Endothelial cell of umbilical vein (primary cell): ENCODE results near the gene NR4A3. TPM values are rescaled to one million over a fixed set of nuclear protein-coding genes. Genes with fewer than 3 reads are reported as not detected.

ENCODE experiments used
- BruUV-seq: library from RNA; stranded (reverse); fragments of 400-500 nt; replicated peaks from 2 replicates; lab custom pipeline; 2021; lab: Mats Ljungman, UMichigan
- CTCF ChIA-PET: fragments of 300-600, 350-600 bp; sonication (Branson Sonifier 250); formaldehyde crosslinking; loops from one replicate; lab custom pipeline; 2021; ENCODE audit warnings: antibody characterized with exemption, inconsistent platforms; lab: Charles Lee
- POLR2A ChIA-PET: fragments of 300-600, 350-600 bp; sonication (Branson Sonifier 250); formaldehyde crosslinking; loops from one replicate; lab custom pipeline; 2021; ENCODE audit warnings: antibody characterized with exemption, inconsistent platforms; lab: Charles Lee
- DNase-seq: peaks from one replicate; pipeline ENCODE4 v3.0.0-alpha.2; 2011; ENCODE audit warnings: low read depth, low spot score
- FAIRE-seq: peaks from 2 replicates; lab custom pipeline; 2011; peaks lifted over from hg19 to GRCh38; lab: Jason Lieb, UNC
- H2AFZ ChIP-seq: 2 replicates; pipeline ENCODE4 v1.6.0; 2012; ENCODE audit warnings: low read depth, low read length, control low read depth, inconsistent platforms
- H3K27ac ChIP-seq: 2 replicates; pipeline ENCODE4 v1.5.1; 2011; ENCODE audit warnings: low read depth, mild to moderate bottlenecking, control low read depth, low read length, moderate library complexity; ENCODE audit not compliant: insufficient read depth
- H3K27me3 ChIP-seq, 2 experiments: 2 replicates each; pipeline versions ENCODE4 v1.6.0 to v1.6.1; 2011; ENCODE audit warnings: low read length in 2 of 2, mixed read lengths in 1 of 2; ENCODE audit not compliant: control insufficient read depth in 2 of 2, insufficient read depth in 2 of 2
- H3K36me3 ChIP-seq, 2 experiments: 2 replicates in 1 of 2; 3 replicates in 1 of 2; pipeline ENCODE4 v1.5.1; 2011; ENCODE audit warnings: low read length in 2 of 2, mild to moderate bottlenecking in 1 of 2, moderate library complexity in 1 of 2; ENCODE audit not compliant: control insufficient read depth in 2 of 2, insufficient read depth in 2 of 2; ENCODE audit errors: extremely low read depth in 1 of 2
- H3K4me1 ChIP-seq: 3 replicates; pipeline ENCODE4 v1.5.1; 2011; ENCODE audit warnings: mild to moderate bottlenecking, low read length; ENCODE audit not compliant: control insufficient read depth, insufficient read depth; ENCODE audit errors: extremely low read depth
- H3K4me2 ChIP-seq: 2 replicates; pipeline ENCODE4 v1.6.1; 2011; ENCODE audit warnings: low read length, control low read depth, mixed read lengths; ENCODE audit not compliant: insufficient read depth
- H3K4me3 ChIP-seq, 3 experiments: fragments of 200-600 bp in 1 of 3; sonication (generic), shearing (Covaris generic) in 1 of 3; replicated peaks in 1 of 3; 2 replicates each; pipeline ENCODE4 v1.5.1; 2011 to 2016; ENCODE audit warnings: control low read depth in 3 of 3, low read length in 3 of 3, mild to moderate bottlenecking in 2 of 3, inconsistent platforms in 1 of 3, low read depth in 1 of 3, moderate library complexity in 1 of 3; ENCODE audit not compliant: insufficient read depth in 1 of 3
- H3K79me2 ChIP-seq: 2 replicates; pipeline ENCODE4 v1.6.0; 2012; ENCODE audit warnings: low read length, inconsistent platforms; ENCODE audit not compliant: control insufficient read depth, insufficient read depth
- H3K9ac ChIP-seq: replicated peaks from 2 replicates; pipeline ENCODE3; 2011; ENCODE audit warnings: low read length, control low read depth; ENCODE audit not compliant: insufficient read depth; ENCODE audit errors: extremely low read depth
- H3K9me1 ChIP-seq: replicated peaks from 3 replicates; pipeline ENCODE4 v1.6.0; 2011; ENCODE audit warnings: mild to moderate bottlenecking, low read length; ENCODE audit not compliant: control insufficient read depth, insufficient read depth; ENCODE audit errors: extremely low read depth
- H3K9me3 ChIP-seq: replicated peaks from 2 replicates; pipeline ENCODE4 v1.5.1; 2012; ENCODE audit warnings: low read length, inconsistent platforms; ENCODE audit not compliant: control insufficient read depth, insufficient read depth
- H4K20me1 ChIP-seq: replicated peaks from 2 replicates; pipeline ENCODE3; 2011; ENCODE audit warnings: mild to moderate bottlenecking, low read length; ENCODE audit not compliant: control insufficient read depth, insufficient read depth; ENCODE audit errors: extremely low read depth
- EZH2 ChIP-seq: IDR thresholded peaks from 2 replicates; pipeline ENCODE4 v1.6.1; 2012; ENCODE audit warnings: borderline replicate concordance, low read depth, mild to moderate bottlenecking, moderate library complexity, low read length, inconsistent platforms; ENCODE audit not compliant: severe bottlenecking
- FOS ChIP-seq: IDR thresholded peaks from 2 replicates; pipeline ENCODE4 v1.6.1; 2011; ENCODE audit warnings: mild to moderate bottlenecking, low read length, moderate library complexity, borderline replicate concordance; ENCODE audit not compliant: insufficient read depth
- GATA2 ChIP-seq: IDR thresholded peaks from 2 replicates; pipeline ENCODE4 v1.7.0; 2011; ENCODE audit warnings: low read depth, mild to moderate bottlenecking, moderate library complexity, mixed read lengths, low read length; ENCODE audit not compliant: insufficient read length, insufficient read depth
- JUN ChIP-seq: IDR thresholded peaks from 2 replicates; pipeline ENCODE4 v1.6.1; 2011; ENCODE audit warnings: borderline replicate concordance, low read depth; ENCODE audit not compliant: insufficient read length, insufficient read depth
- MYC ChIP-seq: IDR thresholded peaks from one replicate; pipeline ENCODE4 v1.6.1; 2011; ENCODE audit warnings: mild to moderate bottlenecking, low read depth, low read length
- POLR2A ChIP-seq: IDR thresholded peaks from 2 replicates; pipeline ENCODE4 v1.6.1; 2012; ENCODE audit warnings: low read depth, mild to moderate bottlenecking, control low read depth, low read length
- POLR2AphosphoS5 ChIP-seq: IDR thresholded peaks from 2 replicates; pipeline ENCODE4 v1.6.1; 2012; ENCODE audit warnings: low read depth, mild to moderate bottlenecking, control low read depth, low read length, moderate library complexity; ENCODE audit not compliant: insufficient read depth
- dilution Hi-C: fragments of 300-500 bp; cut with MboI; formaldehyde crosslinking; loops from one replicate; pipeline ENCODE4 v1.15.0; 2019; ENCODE audit warnings: low sequenced_read_pairs; ENCODE audit not compliant: extremely low pct_ligation_motif_present
- intact Hi-C: fragments of 100-400 bp; cut with micrococcal nuclease; formaldehyde crosslinking; loops from one replicate; pipeline ENCODE4 v1.10.0; 2022
- polyA plus RNA-seq, 4 experiments: library from polyadenylated mRNA; depleted of rRNA in 3 of 4; stranded (reverse) in 3 of 4; unstranded in 1 of 4; fragments of >200 nt; gene quantifications; 2 replicates each; pipeline versions ENCODE4 v1.2.1 to v1.2.3, GENCODE V29; 2011 to 2012; ENCODE audit warnings: missing spikeins in 1 of 4
- total RNA-seq: library from RNA; stranded (reverse); gene quantifications from 2 replicates; pipeline ENCODE4 v1.2.3, GENCODE V29; 2021
- TF ChIP-seq, protein P1 (sequence below), 2 donors: IDR thresholded peaks; 1 replicate in 1 of 2; 2 replicates in 1 of 2; pipeline ENCODE4 v1.5.1; 2011; ENCODE audit warnings: low read length in 2 of 2, mild to moderate bottlenecking in 2 of 2, moderate library complexity in 2 of 2, control low read depth in 1 of 2, inconsistent platforms in 1 of 2, low read depth in 1 of 2; ENCODE audit not compliant: insufficient read depth in 1 of 2; ENCODE audit errors: extremely low read depth in 1 of 2
- TF ChIP-seq, protein P2 (sequence below): IDR thresholded peaks from 2 replicates; pipeline ENCODE4 v1.6.1; 2011; ENCODE audit not compliant: insufficient read depth, insufficient read length

Gene NR4A3
- total and polyA plus RNA-seq, 2 donors (not counting 3 experiments of a cell fraction or from before 2014, with no cell fraction given), result 0.11 to 0.22 TPM

DNA sequence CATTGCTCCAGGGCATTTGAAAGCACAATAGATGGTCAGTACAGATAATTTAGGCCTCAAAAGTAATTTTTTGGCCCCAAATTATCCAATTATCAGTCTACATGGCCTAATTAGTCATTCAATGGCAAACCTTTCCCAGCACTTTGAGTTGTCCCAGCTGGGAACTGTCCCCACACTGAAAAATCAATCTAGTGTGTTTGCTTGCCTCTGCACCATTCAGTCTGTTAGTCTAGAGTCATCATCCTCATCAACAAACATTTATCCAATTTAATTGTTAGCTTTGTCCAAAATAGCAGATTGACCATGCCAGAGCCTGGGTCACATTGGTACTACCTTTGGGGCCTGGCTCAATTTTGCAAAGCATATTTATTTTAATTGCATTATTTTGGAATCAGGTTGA, 13.9 kb downstream of the NR4A3 start:
- no TSS peak for BruUV-seq
- no peak for DNase-seq
- ChIA-PET CTCF (interaction anchor here (1.7 kb wide), 1 partner anchor 11 kb away, joined by 5 read pairs; no protein-coding TSS in a partner anchor), POLR2A (no interaction called here)
- no peaks in the 10 kb centered on the region for H4K20me1 ChIP-seq
- dilution Hi-C loops, result no loop called here
- H3K36me3 ChIP-seq, result no peaks in the 10 kb centered on the region
- H3K9ac ChIP-seq, result no peak overlapping the region
- peaks cover 10 to 16% of the 10 kb centered on the region in 2 experiments for H3K27me3 ChIP-seq
- no peak for FAIRE-seq
- no peaks in the 10 kb centered on the region for H3K9me3 ChIP-seq
- no peaks in the 10 kb centered on the region for H3K79me2 ChIP-seq
- TF ChIP-seq MYC (no peak), FOS (no peak), JUN (no peak), POLR2AphosphoS5 (no peak)
- TF ChIP-seq, protein P1, sequence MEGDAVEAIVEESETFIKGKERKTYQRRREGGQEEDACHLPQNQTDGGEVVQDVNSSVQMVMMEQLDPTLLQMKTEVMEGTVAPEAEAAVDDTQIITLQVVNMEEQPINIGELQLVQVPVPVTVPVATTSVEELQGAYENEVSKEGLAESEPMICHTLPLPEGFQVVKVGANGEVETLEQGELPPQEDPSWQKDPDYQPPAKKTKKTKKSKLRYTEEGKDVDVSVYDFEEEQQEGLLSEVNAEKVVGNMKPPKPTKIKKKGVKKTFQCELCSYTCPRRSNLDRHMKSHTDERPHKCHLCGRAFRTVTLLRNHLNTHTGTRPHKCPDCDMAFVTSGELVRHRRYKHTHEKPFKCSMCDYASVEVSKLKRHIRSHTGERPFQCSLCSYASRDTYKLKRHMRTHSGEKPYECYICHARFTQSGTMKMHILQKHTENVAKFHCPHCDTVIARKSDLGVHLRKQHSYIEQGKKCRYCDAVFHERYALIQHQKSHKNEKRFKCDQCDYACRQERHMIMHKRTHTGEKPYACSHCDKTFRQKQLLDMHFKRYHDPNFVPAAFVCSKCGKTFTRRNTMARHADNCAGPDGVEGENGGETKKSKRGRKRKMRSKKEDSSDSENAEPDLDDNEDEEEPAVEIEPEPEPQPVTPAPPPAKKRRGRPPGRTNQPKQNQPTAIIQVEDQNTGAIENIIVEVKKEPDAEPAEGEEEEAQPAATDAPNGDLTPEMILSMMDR (IDR thresholded peaks at IDR 0.05; ENCODE audit: extremely low read depth in 1 of 2, insufficient read depth in 1 of 2, low read depth in 1 of 2, low read length in 2 of 2), result no peak
- no peak overlapping the region for H2AFZ ChIP-seq
- no peak overlapping the region for H3K27ac ChIP-seq
- intact Hi-C loops, result no loop called here
- H3K4me1 ChIP-seq, result no peaks in the 10 kb centered on the region
- H3K4me2 ChIP-seq, result no peak overlapping the region
- no peaks in the 10 kb centered on the region for H3K9me1 ChIP-seq
- no peak overlapping the region for H3K4me3 ChIP-seq

DNA sequence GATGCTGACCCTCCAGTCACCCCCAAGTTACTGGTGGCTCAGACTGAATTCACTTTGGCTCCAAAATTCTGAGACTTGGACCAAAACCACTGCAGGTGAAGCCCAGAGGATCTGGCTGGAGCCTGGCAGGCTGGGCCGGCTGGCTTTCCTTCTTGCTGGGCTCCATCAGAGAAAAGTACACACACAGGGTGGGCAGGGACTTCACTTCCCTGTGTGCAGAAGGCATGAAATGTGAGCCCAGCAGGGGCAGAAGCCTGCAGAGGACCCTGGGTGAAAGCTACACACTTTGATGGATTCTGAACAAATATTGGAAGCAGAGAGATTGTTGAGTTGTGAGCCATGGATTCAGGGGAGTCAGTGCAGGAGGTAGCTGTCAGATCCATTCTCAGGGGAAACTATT, 18.4 kb downstream of the NR4A3 start:
- no TSS peak for BruUV-seq
- intact Hi-C loops (no loop called here), dilution Hi-C loops (no loop called here)
- Histone ChIP-seq H4K20me1 (no peaks in the 10 kb centered on the region), H3K27ac (no peak overlapping the region), H3K36me3 (no peaks in the 10 kb centered on the region), H3K79me2 (no peaks in the 10 kb centered on the region), H3K9ac (no peak overlapping the region), H3K4me1 (no peaks in the 10 kb centered on the region), H3K4me2 (no peak overlapping the region), H3K9me3 (no peaks in the 10 kb centered on the region), H3K4me3 (no peak overlapping the region), H3K27me3 (peaks cover 2 to 5% of the 10 kb centered on the region in 2 experiments), H2AFZ (no peak overlapping the region), H3K9me1 (no peaks in the 10 kb centered on the region)
- no peak for FAIRE-seq
- TF ChIP-seq EZH2 (no peak), GATA2 (no peak), POLR2A (no peak), MYC (no peak), FOS (no peak), POLR2AphosphoS5 (no peak), JUN (no peak)
- TF ChIP-seq, protein P2, sequence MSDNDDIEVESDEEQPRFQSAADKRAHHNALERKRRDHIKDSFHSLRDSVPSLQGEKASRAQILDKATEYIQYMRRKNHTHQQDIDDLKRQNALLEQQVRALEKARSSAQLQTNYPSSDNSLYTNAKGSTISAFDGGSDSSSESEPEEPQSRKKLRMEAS, result no peak
- TF ChIP-seq, protein P1 (IDR thresholded peaks at IDR 0.05; ENCODE audit: extremely low read depth in 1 of 2, insufficient read depth in 1 of 2, low read depth in 1 of 2, low read length in 2 of 2), result no peak
- ChIA-PET CTCF (no interaction called here), POLR2A (no interaction called here)
- no peak for DNase-seq
